Activated naive CD4-positive, alpha-beta T cell (primary cell): ENCODE data around the gene BOC.

ENCODE experiments used
- DNase-seq, 4 experiments: peaks; one replicate each; lab custom pipeline; 2025; lab: John Stamatoyannopoulos, UW

BOC gene

GRCh38 chr3:113186566-113186965 is 24.8 kb upstream of the BOC start:
- no peak for DNase-seq

GRCh38 chr3:113193288-113193687 is 18.1 kb upstream of the BOC start:
- DNase-seq, result no peak

- DNase-seq, result no peak
These were observed 17.6 kb upstream of the BOC start for GRCh38 chr3:113193719-113194118.

GRCh38 chr3:113194823-113195401 is 16.4 kb upstream of the BOC start:
- DNase-seq, result no peak

- DNase-seq, result no peak
These were observed 11.0 kb upstream of the BOC start for GRCh38 chr3:113200351-113200750.

GRCh38 chr3:113200946-113201345 is 10.4 kb upstream of the BOC start:
- no peak for DNase-seq

- no peak for DNase-seq
These were observed 7.0 kb upstream of the BOC start for GRCh38 chr3:113204371-113204770.

GRCh38 chr3:113205481-113205880 is 5.9 kb upstream of the BOC start:
- DNase-seq, result no peak

- no peak for DNase-seq
These were observed 590 bp upstream of the BOC start for GRCh38 chr3:113210604-113211329.

- no peak for DNase-seq
These were observed 940 bp downstream of the BOC start for GRCh38 chr3:113212150-113212843.

GRCh38 chr3:113212844-113213375 is 1.6 kb downstream of the BOC start:
- no peak for DNase-seq

GRCh38 chr3:113213896-113214587 is 2.7 kb downstream of the BOC start:
- no peak for DNase-seq

GRCh38 chr3:113214917-113215595 is 3.7 kb downstream of the BOC start:
- no peak for DNase-seq

GRCh38 chr3:113216393-113216792 is 5.0 kb downstream of the BOC start:
- no peak for DNase-seq

GRCh38 chr3:113218011-113218680 is 6.8 kb downstream of the BOC start:
- no peak for DNase-seq

GRCh38 chr3:113218681-113219045 is 7.3 kb downstream of the BOC start:
- no peak for DNase-seq

GRCh38 chr3:113219605-113220300 is 8.4 kb downstream of the BOC start:
- no peak for DNase-seq

- DNase-seq, result no peak
These were observed 9.4 kb downstream of the BOC start for GRCh38 chr3:113220721-113221120.

GRCh38 chr3:113221721-113222257 is 10.4 kb downstream of the BOC start:
- DNase-seq, result no peak

- no peak for DNase-seq
These were observed 11.2 kb downstream of the BOC start for GRCh38 chr3:113222451-113223086.
